MM.1S (cell line): ENCODE measurements around the gene CD300LF.

Source experiments
- DNase-seq: peaks from one replicate; pipeline ENCODE4 v3.0.0-alpha.2; 2015
- H2AFZ ChIP-seq: fragments of 300-600 bp; sonication (generic); 2 replicates; pipeline ENCODE4 v1.6.0; 2016; ENCODE audit warnings: antibody characterized with exemption, low read length
- H3F3A ChIP-seq: fragments of 300-600 bp; sonication (generic); 2 replicates; pipeline ENCODE4 v1.6.1; 2016; ENCODE audit warnings: mild to moderate bottlenecking, antibody characterized with exemption, low read length, moderate library complexity, mixed read lengths; ENCODE audit not compliant: insufficient read depth
- H3K27ac ChIP-seq: fragments of 300-600 bp; sonication (generic); 2 replicates; pipeline ENCODE4 v1.5.1; 2016; ENCODE audit warnings: mild to moderate bottlenecking, low read length
- H3K27me3 ChIP-seq: fragments of 300-600 bp; sonication (generic); replicated peaks from 2 replicates; pipeline ENCODE4 v1.6.0; 2016; ENCODE audit warnings: low read length; ENCODE audit not compliant: insufficient read depth
- H3K36me3 ChIP-seq: fragments of 300-600 bp; sonication (generic); replicated peaks from 2 replicates; pipeline ENCODE4 v1.6.1; 2016; ENCODE audit warnings: mild to moderate bottlenecking, low read length, mixed read lengths; ENCODE audit not compliant: insufficient read depth
- H3K4me1 ChIP-seq: fragments of 300-600 bp; sonication (generic); 2 replicates; pipeline ENCODE4 v1.6.1; 2016; ENCODE audit warnings: low read length, mixed read lengths
- H3K4me2 ChIP-seq: fragments of 300-600 bp; sonication (generic); 2 replicates; pipeline ENCODE4 v1.6.0; 2016; ENCODE audit warnings: low read depth, low read length
- H3K4me3 ChIP-seq: fragments of 300-600 bp; sonication (generic); 2 replicates; pipeline ENCODE4 v1.5.1; 2016; ENCODE audit warnings: low read length, mixed read lengths
- H3K79me2 ChIP-seq: fragments of 300-600 bp; sonication (generic); 2 replicates; pipeline ENCODE4 v1.6.1; 2016; ENCODE audit warnings: mixed run types, low read length, mixed read lengths
- H3K9ac ChIP-seq: fragments of 300-600 bp; sonication (generic); 2 replicates; pipeline ENCODE4 v1.6.1; 2016; ENCODE audit warnings: low read length, mixed read lengths
- H3K9me2 ChIP-seq: fragments of 300-600 bp; sonication (generic); replicated peaks from 2 replicates; pipeline ENCODE4 v1.6.1; 2016; ENCODE audit warnings: mild to moderate bottlenecking, low read length, mixed read lengths; ENCODE audit not compliant: insufficient read depth
- H3K9me3 ChIP-seq: fragments of 300-600 bp; sonication (generic); replicated peaks from 2 replicates; pipeline ENCODE4 v1.6.1; 2016; ENCODE audit warnings: mild to moderate bottlenecking, low read length, mixed read lengths; ENCODE audit not compliant: insufficient read depth
- H4K20me1 ChIP-seq: fragments of 300-600 bp; sonication (generic); 2 replicates; pipeline ENCODE4 v1.6.1; 2016; ENCODE audit warnings: mild to moderate bottlenecking, low read length, moderate library complexity, mixed read lengths; ENCODE audit not compliant: insufficient read depth
- EZH2 ChIP-seq: fragments of 300-600 bp; sonication (generic); optimal IDR thresholded peaks from 2 replicates; pipeline ENCODE3; 2017; ENCODE audit warnings: low read depth, mild to moderate bottlenecking, antibody characterized with exemption, low read length, mixed read lengths
- EZH2phosphoT487 ChIP-seq: fragments of 300-600 bp; sonication (generic); IDR thresholded peaks from 2 replicates; pipeline ENCODE4 v1.6.1; 2018; ENCODE audit warnings: antibody characterized with exemption, low read length
- TF ChIP-seq, protein P1 (sequence below): fragments of 300-600 bp; sonication (generic); IDR thresholded peaks from 2 replicates; pipeline ENCODE4 v1.5.1; 2016; ENCODE audit warnings: antibody characterized with exemption, low read length, mixed read lengths

Gene CD300LF

DNA sequence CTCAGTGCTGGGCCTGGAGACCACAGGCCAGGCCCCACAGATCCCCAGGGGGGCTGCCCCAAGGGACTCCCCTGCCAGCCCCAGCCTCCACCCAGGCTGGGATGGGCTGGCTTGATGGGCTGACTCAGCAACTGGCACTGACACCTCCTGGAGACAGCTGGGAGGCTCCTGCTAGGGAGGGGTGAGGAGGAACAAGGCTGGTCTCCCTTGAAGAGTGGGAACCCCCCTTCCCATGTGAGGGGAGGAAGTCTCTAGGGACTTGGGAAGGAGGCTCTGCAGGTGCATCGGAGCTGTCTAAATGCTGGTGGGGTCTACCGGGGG is 46.1 kb upstream of the CD300LF start:
- Histone ChIP-seq H3K27me3 (no peaks in the 10 kb centered on the region), H3F3A (peaks cover 50% of the 10 kb centered on the region), H3K9me3 (no peaks in the 10 kb centered on the region), H3K79me2 (peaks cover 93% of the 10 kb centered on the region), H4K20me1 (peaks cover 41% of the 10 kb centered on the region), H3K9me2 (no peaks in the 10 kb centered on the region), H3K4me2 (peak overlapping the region; percentile 94), H2AFZ (no peak overlapping the region), H3K27ac (peak overlapping the region; percentile 87), H3K4me1 (peaks cover 65% of the 10 kb centered on the region), H3K4me3 (peak overlapping the region; percentile 29), H3K9ac (peak overlapping the region; percentile 43; the same call in 1 of the 2 replicates), H3K36me3 (no peaks in the 10 kb centered on the region)
- TF ChIP-seq EZH2 (no peak), EZH2phosphoT487 (no peak)
- TF ChIP-seq, protein P1, sequence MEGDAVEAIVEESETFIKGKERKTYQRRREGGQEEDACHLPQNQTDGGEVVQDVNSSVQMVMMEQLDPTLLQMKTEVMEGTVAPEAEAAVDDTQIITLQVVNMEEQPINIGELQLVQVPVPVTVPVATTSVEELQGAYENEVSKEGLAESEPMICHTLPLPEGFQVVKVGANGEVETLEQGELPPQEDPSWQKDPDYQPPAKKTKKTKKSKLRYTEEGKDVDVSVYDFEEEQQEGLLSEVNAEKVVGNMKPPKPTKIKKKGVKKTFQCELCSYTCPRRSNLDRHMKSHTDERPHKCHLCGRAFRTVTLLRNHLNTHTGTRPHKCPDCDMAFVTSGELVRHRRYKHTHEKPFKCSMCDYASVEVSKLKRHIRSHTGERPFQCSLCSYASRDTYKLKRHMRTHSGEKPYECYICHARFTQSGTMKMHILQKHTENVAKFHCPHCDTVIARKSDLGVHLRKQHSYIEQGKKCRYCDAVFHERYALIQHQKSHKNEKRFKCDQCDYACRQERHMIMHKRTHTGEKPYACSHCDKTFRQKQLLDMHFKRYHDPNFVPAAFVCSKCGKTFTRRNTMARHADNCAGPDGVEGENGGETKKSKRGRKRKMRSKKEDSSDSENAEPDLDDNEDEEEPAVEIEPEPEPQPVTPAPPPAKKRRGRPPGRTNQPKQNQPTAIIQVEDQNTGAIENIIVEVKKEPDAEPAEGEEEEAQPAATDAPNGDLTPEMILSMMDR = no peak
- peak; percentile 53 for DNase-seq

DNA sequence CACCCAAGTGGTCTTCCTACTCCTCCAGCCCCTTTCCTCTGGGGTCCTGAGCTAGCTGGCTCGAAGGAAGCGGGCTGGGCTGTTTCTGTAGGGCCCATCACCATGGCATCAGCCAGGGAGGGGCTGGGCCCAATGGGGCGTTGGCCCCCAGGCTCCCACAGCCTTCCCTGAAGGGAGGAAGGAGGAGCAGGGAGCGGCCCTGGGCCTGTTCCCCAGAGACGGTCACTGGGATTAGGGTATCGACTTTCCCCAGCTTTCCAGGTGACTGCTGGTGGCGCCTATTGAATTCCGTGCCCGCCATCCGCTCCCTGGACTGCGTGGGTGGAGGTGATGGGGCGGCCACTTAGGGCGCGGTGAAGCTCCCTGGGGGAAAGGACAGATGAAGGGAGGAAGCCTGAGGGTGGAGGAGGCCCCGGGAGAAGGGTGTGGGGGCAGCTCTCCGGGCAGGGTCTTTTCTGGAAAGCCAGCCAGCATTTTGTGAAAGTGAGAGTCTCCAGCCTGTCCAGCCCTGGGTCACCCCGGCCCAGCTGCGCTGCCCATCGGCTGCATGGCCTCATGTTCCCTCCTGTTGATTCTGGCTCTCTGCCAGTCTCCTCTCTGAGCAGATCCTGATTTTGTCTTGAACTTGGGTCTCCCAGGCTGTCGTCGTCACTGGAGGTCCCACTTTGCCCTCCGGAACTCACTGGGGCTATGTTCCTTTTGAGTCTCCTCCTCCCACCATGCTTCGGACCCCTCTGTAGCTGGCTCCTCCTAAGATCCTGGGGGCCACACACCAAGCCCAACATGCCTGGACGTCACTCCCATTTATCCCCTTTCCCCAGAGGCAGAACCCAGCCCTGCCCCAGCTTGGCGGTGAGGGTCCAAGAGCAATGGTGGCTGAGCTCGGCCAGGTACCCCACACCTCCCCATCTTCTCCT is 45.5 kb upstream of the CD300LF start:
- no peaks in the 10 kb centered on the region for H3K27me3 ChIP-seq
- peaks cover 93% of the 10 kb centered on the region for H3K79me2 ChIP-seq
- no peak overlapping the region for H2AFZ ChIP-seq
- no peaks in the 10 kb centered on the region for H3K36me3 ChIP-seq
- H3K9me3 ChIP-seq = no peaks in the 10 kb centered on the region
- peaks cover 56% of the 10 kb centered on the region for H3F3A ChIP-seq
- peaks cover 69% of the 10 kb centered on the region for H3K4me1 ChIP-seq
- peaks cover 36% of the 10 kb centered on the region for H4K20me1 ChIP-seq
- H3K27ac ChIP-seq = peak overlapping the region; percentile 87; the same call in 1 of the 2 replicates
- H3K9me2 ChIP-seq = no peaks in the 10 kb centered on the region
- peak overlapping the region; percentile 94 for H3K4me2 ChIP-seq
- no peak for TF ChIP-seq EZH2
- TF ChIP-seq EZH2phosphoT487 = no peak
- TF ChIP-seq, protein P1 = no peak
- no peak for DNase-seq
- peak overlapping the region; percentile 29 for H3K4me3 ChIP-seq
- peak overlapping the region; percentile 43; the same call in 1 of the 2 replicates for H3K9ac ChIP-seq

DNA sequence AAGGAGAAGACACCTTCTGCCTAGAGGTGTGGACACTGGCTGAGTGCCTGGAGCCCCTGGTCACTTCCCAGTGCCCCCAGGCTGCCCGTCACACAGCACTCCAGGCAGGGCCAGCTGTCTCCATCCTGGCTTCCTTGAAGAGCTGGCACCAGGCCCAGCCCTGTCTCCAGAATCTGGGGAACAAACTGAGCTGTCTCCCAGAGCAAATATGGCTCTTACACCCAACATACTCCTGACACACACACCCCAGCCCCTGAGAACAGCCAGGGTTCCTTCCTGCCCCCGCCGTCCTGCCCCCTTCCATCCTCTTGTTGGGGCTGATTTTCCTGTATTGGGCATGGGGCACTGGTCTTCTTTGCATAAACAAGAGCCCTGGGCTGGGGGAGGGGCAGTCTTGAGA is 44.8 kb upstream of the CD300LF start:
- peaks cover 30% of the 10 kb centered on the region for H4K20me1 ChIP-seq

More for the DNA sequence above, 44.8 kb upstream of the CD300LF start:
- peaks cover 76% of the 10 kb centered on the region for H3K4me1 ChIP-seq
- TF ChIP-seq, protein P1 = no peak
- TF ChIP-seq EZH2 = no peak
- TF ChIP-seq EZH2phosphoT487 = no peak
- no peak for DNase-seq
- H3K4me3 ChIP-seq = 0 out of 2 replicates have a peak overlapping the region, but pooled peaks have one; percentile 29
- H3K9ac ChIP-seq = no peak overlapping the region
- H3K79me2 ChIP-seq = peaks cover 93% of the 10 kb centered on the region
- no peaks in the 10 kb centered on the region for H3K9me3 ChIP-seq
- no peaks in the 10 kb centered on the region for H3K27me3 ChIP-seq
- H3K36me3 ChIP-seq = no peaks in the 10 kb centered on the region
- peak overlapping the region; percentile 87; the same call in 1 of the 2 replicates for H3K27ac ChIP-seq
- H3K4me2 ChIP-seq = peak overlapping the region; percentile 94
- no peaks in the 10 kb centered on the region for H3K9me2 ChIP-seq
- H3F3A ChIP-seq = peaks cover 63% of the 10 kb centered on the region
- no peak overlapping the region for H2AFZ ChIP-seq
